Ishikawa (cell line): Measurements from ENCODE around the gene KIFC1.

ENCODE experiments used
- CEBPB ChIP-seq: IDR thresholded peaks from 2 replicates; pipeline ENCODE4 v1.6.1; 2012
- CREB1 ChIP-seq: IDR thresholded peaks from 2 replicates; pipeline ENCODE4 v1.6.1; 2012; ENCODE audit warnings: low read depth
- EGR1 ChIP-seq: IDR thresholded peaks from 2 replicates; pipeline ENCODE4 v1.6.1; 2012
- EP300 ChIP-seq: IDR thresholded peaks from 2 replicates; pipeline ENCODE4 v1.6.1; 2012; ENCODE audit warnings: borderline replicate concordance
- FOXM1 ChIP-seq: IDR thresholded peaks from 2 replicates; pipeline ENCODE4 v1.6.1; 2012; ENCODE audit warnings: low read depth, borderline replicate concordance
- NFIC ChIP-seq: IDR thresholded peaks from 2 replicates; pipeline ENCODE4 v1.6.1; 2012
- RAD21 ChIP-seq: IDR thresholded peaks from 2 replicates; pipeline ENCODE4 v1.6.1; 2012; ENCODE audit warnings: low read depth
- TAF1 ChIP-seq: IDR thresholded peaks from 2 replicates; pipeline ENCODE4 v1.6.1; 2012; ENCODE audit warnings: low read depth, mild to moderate bottlenecking
- TCF12 ChIP-seq: IDR thresholded peaks from 2 replicates; pipeline ENCODE4 v1.6.1; 2012; ENCODE audit warnings: low read depth
- TEAD4 ChIP-seq: IDR thresholded peaks from 2 replicates; pipeline ENCODE4 v1.6.1; 2012
- YY1 ChIP-seq: IDR thresholded peaks from 2 replicates; pipeline ENCODE4 v1.6.1; 2012; ENCODE audit warnings: low read depth
- ZBTB7A ChIP-seq: IDR thresholded peaks from 2 replicates; pipeline ENCODE4 v1.6.1; 2012; ENCODE audit warnings: low read depth
- TF ChIP-seq, protein P1 (sequence below): IDR thresholded peaks from 2 replicates; pipeline ENCODE4 v1.6.1; 2012
- TF ChIP-seq, protein P2 (sequence below): IDR thresholded peaks from 2 replicates; pipeline ENCODE4 v1.6.1; 2012
- TF ChIP-seq, protein P3 (sequence below): IDR thresholded peaks from 2 replicates; pipeline ENCODE4 v1.6.1; 2012; ENCODE audit warnings: low read depth, mild to moderate bottlenecking

KIFC1 gene

DNA sequence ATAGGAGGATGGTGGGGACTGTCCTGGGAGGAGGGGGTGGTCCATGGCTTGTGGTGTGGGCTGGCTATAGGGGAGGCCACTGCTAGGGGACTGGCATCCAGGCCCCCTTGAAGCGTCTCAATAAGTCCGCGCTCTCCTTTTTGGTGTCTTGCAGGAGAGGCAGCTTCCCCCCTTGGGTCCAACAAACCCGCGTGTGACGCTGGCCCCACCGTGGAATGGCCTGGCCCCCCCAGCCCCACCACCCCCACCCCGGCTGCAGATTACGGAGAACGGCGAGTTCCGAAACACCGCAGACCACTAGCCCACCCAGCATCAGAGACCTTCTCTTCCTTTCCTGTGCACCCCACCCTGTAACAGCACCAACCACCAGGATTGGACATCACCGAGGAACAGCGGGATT lies 60.0 kb downstream of the KIFC1 start:
- TF ChIP-seq FOXM1, result no peak
- TF ChIP-seq TEAD4, result no peak
- no peak for TF ChIP-seq YY1
- TF ChIP-seq, protein P1, sequence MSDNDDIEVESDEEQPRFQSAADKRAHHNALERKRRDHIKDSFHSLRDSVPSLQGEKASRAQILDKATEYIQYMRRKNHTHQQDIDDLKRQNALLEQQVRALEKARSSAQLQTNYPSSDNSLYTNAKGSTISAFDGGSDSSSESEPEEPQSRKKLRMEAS, result no peak

- TF ChIP-seq FOXM1, result no peak
- TF ChIP-seq TAF1, result no peak
Observed at GRCh38 chr6:33452496-33452895, 60.9 kb downstream of the KIFC1 start.

GRCh38 chr6:33453393-33454008 lies 61.9 kb downstream of the KIFC1 start:
- no peak for TF ChIP-seq EP300
- no peak for TF ChIP-seq CEBPB
- TF ChIP-seq NFIC, result no peak
- TF ChIP-seq TCF12, result no peak
- TF ChIP-seq, protein P1, result no peak
- no peak for TF ChIP-seq RAD21
- TF ChIP-seq ZBTB7A, result no peak
- TF ChIP-seq CREB1, result no peak
- TF ChIP-seq, protein P2, sequence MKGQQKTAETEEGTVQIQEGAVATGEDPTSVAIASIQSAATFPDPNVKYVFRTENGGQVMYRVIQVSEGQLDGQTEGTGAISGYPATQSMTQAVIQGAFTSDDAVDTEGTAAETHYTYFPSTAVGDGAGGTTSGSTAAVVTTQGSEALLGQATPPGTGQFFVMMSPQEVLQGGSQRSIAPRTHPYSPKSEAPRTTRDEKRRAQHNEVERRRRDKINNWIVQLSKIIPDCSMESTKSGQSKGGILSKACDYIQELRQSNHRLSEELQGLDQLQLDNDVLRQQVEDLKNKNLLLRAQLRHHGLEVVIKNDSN, result no peak
- no peak for TF ChIP-seq TEAD4
- no peak for TF ChIP-seq FOXM1
- no peak for TF ChIP-seq TAF1
- TF ChIP-seq, protein P3, sequence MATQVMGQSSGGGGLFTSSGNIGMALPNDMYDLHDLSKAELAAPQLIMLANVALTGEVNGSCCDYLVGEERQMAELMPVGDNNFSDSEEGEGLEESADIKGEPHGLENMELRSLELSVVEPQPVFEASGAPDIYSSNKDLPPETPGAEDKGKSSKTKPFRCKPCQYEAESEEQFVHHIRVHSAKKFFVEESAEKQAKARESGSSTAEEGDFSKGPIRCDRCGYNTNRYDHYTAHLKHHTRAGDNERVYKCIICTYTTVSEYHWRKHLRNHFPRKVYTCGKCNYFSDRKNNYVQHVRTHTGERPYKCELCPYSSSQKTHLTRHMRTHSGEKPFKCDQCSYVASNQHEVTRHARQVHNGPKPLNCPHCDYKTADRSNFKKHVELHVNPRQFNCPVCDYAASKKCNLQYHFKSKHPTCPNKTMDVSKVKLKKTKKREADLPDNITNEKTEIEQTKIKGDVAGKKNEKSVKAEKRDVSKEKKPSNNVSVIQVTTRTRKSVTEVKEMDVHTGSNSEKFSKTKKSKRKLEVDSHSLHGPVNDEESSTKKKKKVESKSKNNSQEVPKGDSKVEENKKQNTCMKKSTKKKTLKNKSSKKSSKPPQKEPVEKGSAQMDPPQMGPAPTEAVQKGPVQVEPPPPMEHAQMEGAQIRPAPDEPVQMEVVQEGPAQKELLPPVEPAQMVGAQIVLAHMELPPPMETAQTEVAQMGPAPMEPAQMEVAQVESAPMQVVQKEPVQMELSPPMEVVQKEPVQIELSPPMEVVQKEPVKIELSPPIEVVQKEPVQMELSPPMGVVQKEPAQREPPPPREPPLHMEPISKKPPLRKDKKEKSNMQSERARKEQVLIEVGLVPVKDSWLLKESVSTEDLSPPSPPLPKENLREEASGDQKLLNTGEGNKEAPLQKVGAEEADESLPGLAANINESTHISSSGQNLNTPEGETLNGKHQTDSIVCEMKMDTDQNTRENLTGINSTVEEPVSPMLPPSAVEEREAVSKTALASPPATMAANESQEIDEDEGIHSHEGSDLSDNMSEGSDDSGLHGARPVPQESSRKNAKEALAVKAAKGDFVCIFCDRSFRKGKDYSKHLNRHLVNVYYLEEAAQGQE, result no peak
- TF ChIP-seq EGR1, result no peak

GRCh38 chr6:33454009-33454946 lies 62.7 kb downstream of the KIFC1 start, which contains the start of gene ZBTB9:
ZBTB9 (plus strand) TSS chr6:33454576; CDS start chr6:33455101, 525 bp downstream.
- TF ChIP-seq NFIC, result peak; percentile 51; the same call in 1 of the 2 replicates
- TF ChIP-seq CEBPB, result no peak
- TF ChIP-seq, protein P1, result peak; percentile 98
- peak; percentile 57 for TF ChIP-seq CREB1
- TF ChIP-seq TCF12, result peak; percentile 66; the same call in 1 of the 2 replicates
- peak; percentile 23; the same call in 1 of the 2 replicates for TF ChIP-seq TEAD4
- TF ChIP-seq EGR1, result peak; percentile 75
- no peak for TF ChIP-seq FOXM1
- TF ChIP-seq, protein P2, result no peak; the same call in 1 of the 2 replicates
- TF ChIP-seq, protein P3, result no peak
- peak; percentile 70; the same call in 1 of the 2 replicates for TF ChIP-seq YY1
- 0 out of 2 replicates have a peak, but pooled peaks have one; percentile 24 for TF ChIP-seq ZBTB7A
- peak; percentile 86 for TF ChIP-seq TAF1
- no peak for TF ChIP-seq RAD21
- no peak; the same call in 1 of the 2 replicates for TF ChIP-seq EP300

DNA sequence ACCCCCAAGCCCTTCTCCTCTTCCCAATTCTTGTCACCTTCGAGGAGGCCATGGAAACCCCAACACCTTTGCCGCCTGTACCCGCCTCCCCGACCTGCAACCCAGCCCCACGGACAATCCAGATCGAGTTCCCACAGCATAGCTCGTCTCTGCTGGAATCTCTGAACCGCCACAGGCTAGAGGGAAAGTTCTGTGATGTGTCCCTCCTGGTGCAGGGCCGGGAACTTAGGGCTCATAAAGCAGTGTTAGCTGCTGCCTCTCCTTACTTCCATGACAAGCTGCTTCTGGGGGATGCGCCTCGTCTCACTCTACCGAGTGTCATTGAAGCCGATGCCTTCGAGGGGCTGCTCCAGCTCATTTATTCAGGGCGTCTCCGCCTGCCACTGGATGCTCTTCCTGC lies 63.4 kb downstream of the KIFC1 start:
- TF ChIP-seq TEAD4, result no peak
- TF ChIP-seq, protein P1, result no peak
- TF ChIP-seq, protein P2, result no peak
- TF ChIP-seq, protein P3, result no peak
- TF ChIP-seq RAD21, result no peak
- TF ChIP-seq EGR1, result no peak
- no peak for TF ChIP-seq TAF1
- no peak for TF ChIP-seq ZBTB7A
